ENCODE results near the gene SLIT1.
A peak's percentile ranks its signal among the peaks of the same experiment; 100 is the strongest.

SLIT1 gene

DNA sequence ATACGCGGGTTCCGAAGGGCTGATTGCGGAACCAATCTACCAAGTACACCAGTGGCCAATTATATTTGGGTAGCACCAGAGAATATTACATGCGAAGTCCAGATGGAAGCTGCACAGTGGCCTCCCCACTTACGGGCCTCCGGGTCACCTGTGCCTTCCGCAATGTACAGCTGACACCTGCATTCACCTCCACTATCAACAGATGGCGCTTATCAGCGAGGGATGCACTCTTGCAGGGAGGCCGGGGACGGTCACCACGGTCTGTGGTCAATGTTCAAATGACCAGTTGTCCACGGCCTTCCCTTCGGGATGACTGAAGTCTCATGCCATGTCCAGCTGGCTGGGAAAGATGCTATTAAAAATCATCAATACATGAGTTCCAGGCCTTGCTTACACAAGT lies 47.6 kb downstream of the SLIT1 start:
- DNase-seq, result no peak

DNA sequence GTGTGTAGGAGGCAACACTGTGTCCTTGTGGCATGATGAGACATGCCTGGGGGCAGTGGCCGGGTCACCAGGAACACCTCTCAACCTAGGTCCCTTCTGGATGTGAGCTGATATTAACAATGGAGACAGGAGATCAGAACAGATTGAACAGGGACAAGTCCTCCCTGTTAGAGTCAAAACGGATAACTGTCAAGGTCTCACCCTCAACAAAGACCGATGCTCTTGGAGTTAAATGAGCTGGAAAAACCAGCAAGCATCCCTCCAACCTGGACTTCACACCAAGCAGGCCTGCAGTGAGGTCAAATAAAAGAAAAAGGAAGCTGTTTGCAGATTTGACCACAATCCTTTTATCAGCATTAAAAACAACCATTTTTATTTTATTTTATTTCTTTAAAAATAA lies 49.0 kb downstream of the SLIT1 start:
- no peak for DNase-seq

GRCh38 chr10:97135464-97135863 lies 50.3 kb downstream of the SLIT1 start:
- no peak for DNase-seq

- no peak for DNase-seq
These were observed 50.8 kb downstream of the SLIT1 start for GRCh38 chr10:97134983-97135382.

DNA sequence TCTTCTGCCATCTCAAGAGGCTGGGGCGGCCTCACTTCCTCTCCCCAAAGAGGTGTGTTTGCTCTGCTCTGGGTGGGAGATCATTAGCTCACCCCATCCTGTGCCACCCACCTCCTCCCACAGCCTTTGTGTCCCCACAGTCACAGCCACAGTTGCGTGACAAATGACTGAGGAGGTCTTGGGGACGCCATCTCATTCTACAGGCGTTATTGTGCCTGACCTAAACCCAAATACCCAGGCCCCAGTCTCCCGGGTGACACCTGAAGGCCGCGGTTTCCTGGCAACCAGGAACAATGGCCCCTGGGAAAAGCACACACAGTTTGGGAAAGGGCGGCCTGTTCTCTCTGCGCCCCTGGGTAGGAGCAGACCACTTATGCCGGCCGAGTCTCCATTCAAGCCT lies 51.6 kb downstream of the SLIT1 start:
- no peak for DNase-seq

- DNase-seq, result no peak
These were observed 53.5 kb downstream of the SLIT1 start for GRCh38 chr10:97132273-97132672.

- peak; percentile 77 for DNase-seq
These were observed 54.1 kb downstream of the SLIT1 start for GRCh38 chr10:97131666-97132065.

DNA sequence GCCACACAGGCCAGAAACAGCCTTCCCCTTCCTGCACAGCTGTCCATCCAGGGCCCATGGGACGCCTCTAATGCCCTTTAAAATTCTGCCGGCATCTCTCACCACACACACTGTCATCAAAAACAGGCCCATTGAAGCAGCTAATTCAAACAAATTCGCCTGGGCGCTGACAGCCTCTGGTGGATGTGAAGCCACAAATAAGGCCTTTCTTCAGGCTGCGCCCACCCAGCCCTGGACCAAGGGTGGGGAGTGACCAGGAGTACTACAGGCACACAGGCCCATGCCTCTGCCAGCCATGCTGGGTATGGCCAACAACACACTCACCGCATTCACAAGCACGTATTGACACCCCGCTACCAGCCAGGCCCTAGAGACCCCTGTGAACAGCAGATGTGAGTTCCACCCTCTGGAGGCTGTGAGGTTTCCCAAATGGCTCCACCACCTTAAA lies 54.6 kb downstream of the SLIT1 start:
- no peak for DNase-seq

GRCh38 chr10:97129666-97130065 lies 56.1 kb downstream of the SLIT1 start:
- no peak for DNase-seq

DNA sequence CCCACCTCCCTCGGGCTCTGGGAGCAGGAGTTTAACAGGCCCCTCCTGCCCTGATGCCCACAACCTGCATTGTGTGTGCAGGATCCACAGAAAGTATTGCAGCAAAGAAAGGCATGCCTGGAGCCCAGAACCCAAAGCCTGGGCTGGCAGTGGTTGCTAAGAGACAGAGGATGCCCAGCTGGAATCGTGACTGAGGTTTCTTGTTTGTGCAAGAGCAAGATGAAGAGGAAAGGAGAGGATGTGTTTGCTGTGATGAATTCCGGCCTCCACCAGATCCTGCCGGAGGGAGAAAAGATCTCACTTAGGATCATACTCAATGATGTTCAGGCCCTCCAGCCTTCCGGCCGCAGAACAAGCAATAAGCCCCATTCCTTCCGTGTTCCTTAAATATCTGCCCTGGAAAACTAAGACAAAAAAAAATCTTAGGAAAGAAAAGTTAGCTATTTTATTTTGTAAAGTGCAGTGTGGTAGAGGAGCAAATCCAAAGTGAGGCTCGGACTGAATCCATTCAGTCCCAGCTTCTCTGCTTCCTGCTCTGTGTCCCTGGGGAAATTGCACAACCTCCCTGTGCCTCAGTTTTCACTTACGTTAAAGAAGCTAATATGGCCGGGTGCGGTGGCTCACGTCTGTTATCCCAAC lies 57.1 kb downstream of the SLIT1 start:
- no peak for DNase-seq

DNA sequence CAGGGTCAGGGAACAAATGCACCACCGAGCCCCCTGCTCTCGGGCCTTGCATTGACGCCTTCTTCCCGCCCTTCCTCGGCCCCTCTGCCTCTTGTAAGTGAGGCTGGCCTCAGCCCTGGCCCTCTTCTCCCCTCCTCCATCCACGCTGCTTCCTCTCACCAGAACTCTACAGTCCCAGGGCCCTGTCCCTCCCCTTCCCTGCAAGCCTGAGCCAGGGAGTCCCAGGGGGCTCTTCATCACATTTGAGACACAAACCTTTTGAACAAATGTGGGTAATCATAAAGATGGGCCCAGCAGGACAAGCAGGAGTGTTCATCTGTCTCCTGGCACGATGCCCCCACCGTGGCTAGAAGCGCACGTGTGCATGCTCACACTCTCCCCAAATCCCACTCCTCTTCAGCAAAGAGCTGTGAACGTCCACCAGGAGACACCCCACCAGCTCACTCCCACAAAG lies 57.7 kb downstream of the SLIT1 start:
- no peak for DNase-seq

- DNase-seq, result no peak
These were observed 58.2 kb downstream of the SLIT1 start for GRCh38 chr10:97127509-97127908.

GRCh38 chr10:97124211-97124610 lies 61.5 kb downstream of the SLIT1 start:
- no peak for DNase-seq

- DNase-seq, result no peak
These were observed 62.0 kb downstream of the SLIT1 start for GRCh38 chr10:97123765-97124164.

DNA sequence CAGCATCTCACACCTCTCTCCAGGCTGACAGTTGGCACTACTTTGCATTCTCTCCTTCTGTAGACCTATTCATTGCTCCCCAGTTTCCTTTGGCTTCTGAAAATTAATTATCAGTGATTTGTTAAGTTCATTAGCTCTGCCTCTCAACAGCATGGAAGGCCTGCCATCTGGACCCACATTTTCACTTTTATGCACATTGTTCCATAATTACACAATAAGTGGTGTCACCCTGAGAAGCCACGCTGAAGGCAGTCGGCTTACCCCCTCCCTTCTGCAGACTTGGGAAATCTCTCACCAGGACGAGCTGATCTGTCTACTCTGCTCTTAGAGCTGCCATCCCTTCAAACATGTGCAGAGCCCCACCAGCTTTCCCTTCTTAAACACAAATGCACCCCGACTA lies 64.7 kb downstream of the SLIT1 start:
- no peak for DNase-seq

- no peak for DNase-seq
These were observed 65.4 kb downstream of the SLIT1 start for GRCh38 chr10:97120370-97120769.

DNA sequence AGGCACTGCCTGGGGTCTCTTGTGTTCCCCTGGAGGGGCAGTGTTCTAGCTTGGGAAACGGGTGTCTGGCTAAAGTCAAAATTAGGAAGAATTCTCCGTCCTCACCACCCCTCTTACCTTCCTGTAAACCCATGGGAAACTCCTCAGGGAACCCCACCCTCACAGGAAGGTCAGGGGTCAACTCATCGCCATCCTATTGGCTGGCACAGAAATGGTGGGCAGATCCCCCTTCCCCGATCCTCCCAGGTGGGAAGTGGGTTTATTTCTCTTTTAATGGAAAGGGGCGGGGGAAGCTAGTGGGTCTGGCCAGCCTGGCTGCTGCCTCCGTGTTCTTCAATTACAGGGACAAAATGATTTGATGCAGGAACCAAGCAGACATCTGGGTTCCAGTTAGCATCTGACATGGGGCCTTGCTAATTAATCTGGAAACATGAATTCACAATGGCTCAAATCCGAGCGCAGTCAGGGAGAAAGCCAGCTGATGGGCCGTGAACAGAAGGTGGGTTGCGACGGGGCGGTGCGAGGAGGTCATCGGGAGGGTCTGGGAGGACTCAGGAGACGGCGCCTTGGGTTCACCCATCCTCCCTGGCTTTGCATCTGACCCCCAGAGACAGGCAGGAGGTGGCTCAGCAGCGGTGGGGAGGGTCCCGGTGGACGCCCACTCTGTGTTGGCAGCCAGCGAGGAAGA lies 66.6 kb downstream of the SLIT1 start:
- no peak for DNase-seq

- DNase-seq, result no peak
These were observed 68.4 kb downstream of the SLIT1 start for GRCh38 chr10:97117372-97117771.

DNA sequence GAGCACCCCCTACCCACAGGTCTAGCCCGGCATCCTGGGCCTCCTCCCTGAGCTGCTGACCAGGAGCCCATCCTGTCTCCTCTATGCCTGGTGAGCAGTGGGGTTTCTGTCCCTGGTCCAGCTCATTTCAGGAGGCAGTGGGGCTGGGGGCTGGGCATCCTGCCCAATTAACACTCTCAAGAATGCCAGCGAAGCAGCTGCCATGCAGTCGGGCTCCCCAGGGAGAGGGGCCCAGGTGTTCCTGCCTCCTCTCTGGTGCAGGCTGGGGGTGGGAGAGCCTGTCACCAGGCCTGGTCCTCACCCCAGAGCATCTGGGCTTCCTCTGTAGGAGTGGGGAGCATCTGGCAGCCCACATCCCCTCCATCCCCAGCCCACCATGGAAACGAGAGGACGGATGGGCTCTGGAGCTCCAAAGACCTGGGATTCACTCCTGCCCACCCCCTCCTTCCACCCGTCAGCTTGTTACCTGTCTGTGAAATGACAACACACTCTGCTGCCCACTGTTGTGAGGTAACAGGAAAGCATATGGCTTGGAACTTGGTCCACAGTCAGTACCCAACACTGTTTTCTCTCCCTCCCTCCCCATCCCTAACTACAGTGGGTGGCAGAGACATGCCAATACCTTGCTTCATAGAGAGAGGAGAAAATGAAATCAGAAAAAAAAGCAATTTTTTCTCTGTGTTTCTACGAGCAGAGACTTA lies 69.1 kb downstream of the SLIT1 start:
- no peak for DNase-seq

GRCh38 chr10:97115846-97116245 lies 69.9 kb downstream of the SLIT1 start:
- no peak for DNase-seq

DNA sequence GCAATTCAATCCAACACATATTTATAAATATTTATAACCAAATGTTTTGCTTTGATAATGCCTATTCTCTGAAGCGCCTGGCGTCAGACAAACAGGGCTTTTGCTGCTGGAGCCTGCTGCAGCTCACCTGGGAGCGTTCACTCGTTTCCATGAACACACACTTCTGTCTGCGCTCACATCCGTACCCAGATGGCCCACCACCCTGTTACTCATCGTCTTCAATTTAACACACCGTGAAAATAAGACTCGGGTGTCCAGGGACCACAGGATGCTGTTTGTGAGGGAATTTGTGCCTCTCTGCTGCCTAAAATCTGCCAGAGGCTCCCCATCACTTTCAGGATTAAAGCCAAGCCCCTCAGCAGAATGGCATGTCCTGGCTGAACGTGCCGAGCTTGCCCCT lies 74.1 kb downstream of the SLIT1 start:
- DNase-seq, result no peak

- no peak for DNase-seq
These were observed 76.2 kb downstream of the SLIT1 start for GRCh38 chr10:97109547-97109946.

- DNase-seq, result no peak
These were observed 78.2 kb downstream of the SLIT1 start for GRCh38 chr10:97107551-97107950.

- no peak for DNase-seq
These were observed 79.6 kb downstream of the SLIT1 start for GRCh38 chr10:97106207-97106606.
